Ramos (cell line): Measurements from ENCODE around the gene CDH4.

Experiments used
- in situ Hi-C: fragments of 300-500 bp; cut with MboI; formaldehyde crosslinking; loops from one replicate; pipeline ENCODE4 v1.14.3; 2022; ENCODE audit warnings: low sequenced_read_pairs; ENCODE audit not compliant: unreplicated experiment

The CDH4 gene

GRCh38 chr20:61629602-61630390 is 377.7 kb downstream of the CDH4 start:
- in situ Hi-C loops = no loop called here

GRCh38 chr20:61630391-61630650 is 378.3 kb downstream of the CDH4 start:
- in situ Hi-C loops = no loop called here

GRCh38 chr20:61630816-61631215 is 378.8 kb downstream of the CDH4 start:
- in situ Hi-C loops = no loop called here

GRCh38 chr20:61631751-61632150 is 379.7 kb downstream of the CDH4 start:
- in situ Hi-C loops = no loop called here

GRCh38 chr20:61633004-61633403 is 380.9 kb downstream of the CDH4 start:
- in situ Hi-C loops = no loop called here

GRCh38 chr20:61634376-61635145 is 382.5 kb downstream of the CDH4 start:
- in situ Hi-C loops = no loop called here

- in situ Hi-C loops = no loop called here
Observed at GRCh38 chr20:61635721-61636455, 383.8 kb downstream of the CDH4 start.

GRCh38 chr20:61636531-61637116 is 384.6 kb downstream of the CDH4 start:
- in situ Hi-C loops = no loop called here

- in situ Hi-C loops = no loop called here
Observed at GRCh38 chr20:61638802-61639585, 386.9 kb downstream of the CDH4 start.

- in situ Hi-C loops = no loop called here
Observed at GRCh38 chr20:61640131-61640870, 388.2 kb downstream of the CDH4 start.

- in situ Hi-C loops = no loop called here
Observed at GRCh38 chr20:61640871-61641245, 388.8 kb downstream of the CDH4 start.

GRCh38 chr20:61643656-61644377 is 391.8 kb downstream of the CDH4 start:
- in situ Hi-C loops = no loop called here

- in situ Hi-C loops = no loop called here
Observed at GRCh38 chr20:61644378-61645076, 392.5 kb downstream of the CDH4 start.

GRCh38 chr20:61645732-61646131 is 393.7 kb downstream of the CDH4 start:
- in situ Hi-C loops = no loop called here

GRCh38 chr20:61646453-61646852 is 394.4 kb downstream of the CDH4 start:
- in situ Hi-C loops = no loop called here

- in situ Hi-C loops = no loop called here
Observed at GRCh38 chr20:61646986-61647385, 394.9 kb downstream of the CDH4 start.

- in situ Hi-C loops = no loop called here
Observed at GRCh38 chr20:61647702-61648101, 395.6 kb downstream of the CDH4 start.
